SK-N-SH treated with all-trans-retinoic acid at 6 μM for 48 hours (cell line): ENCODE measurements around the gene LOXHD1.

Source experiments
- ARNTL ChIP-seq: fragments of 450-650 bp; formaldehyde crosslinking; IDR thresholded peaks from 2 replicates; pipeline ENCODE4 v1.5.0; 2020; ENCODE audit warnings: low read depth, mild to moderate bottlenecking, moderate library complexity, borderline replicate concordance
- BACH2 ChIP-seq: fragments of 250-450 bp; sonication (Bioruptor Pico); IDR thresholded peaks from 2 replicates; pipeline ENCODE4 v1.9.0; 2021; ENCODE audit warnings: mild to moderate bottlenecking, borderline replicate concordance
- CSDC2 ChIP-seq: fragments of 250-450 bp; sonication (Bioruptor Pico); IDR thresholded peaks from 2 replicates; pipeline ENCODE4 v1.5.0; 2020; ENCODE audit warnings: mild to moderate bottlenecking, moderate library complexity
- CSRNP3 ChIP-seq: fragments of 250-450 bp; sonication (Bioruptor Pico); IDR thresholded peaks from 2 replicates; pipeline ENCODE4 v1.5.1; 2021; ENCODE audit warnings: mild to moderate bottlenecking, moderate library complexity
- GLIS3 ChIP-seq: fragments of 250-450 bp; sonication (Bioruptor Pico); IDR thresholded peaks from 2 replicates; pipeline ENCODE4 v1.5.0; 2020; ENCODE audit warnings: mild to moderate bottlenecking, moderate library complexity
- OSR1 ChIP-seq: fragments of 250-450 bp; sonication (Bioruptor Pico); IDR thresholded peaks from 2 replicates; pipeline ENCODE4 v1.8.0; 2022; ENCODE audit warnings: moderate library complexity, mild to moderate bottlenecking, inconsistent platforms
- PATZ1 ChIP-seq: fragments of 250-450 bp; sonication (Bioruptor Pico); IDR thresholded peaks from 2 replicates; pipeline ENCODE4 v1.8.0; 2020; ENCODE audit warnings: mild to moderate bottlenecking, moderate library complexity, borderline replicate concordance
- POU6F1 ChIP-seq: fragments of 250-450 bp; sonication (Bioruptor Pico); IDR thresholded peaks from 2 replicates; pipeline ENCODE4 v1.8.0; 2021; ENCODE audit warnings: low read depth, mild to moderate bottlenecking, moderate library complexity, borderline replicate concordance
- RARB ChIP-seq: fragments of 250-450 bp; sonication (Bioruptor Pico); IDR thresholded peaks from 2 replicates; pipeline ENCODE4 v1.8.0; 2021; ENCODE audit warnings: mild to moderate bottlenecking, moderate library complexity
- SNAI2 ChIP-seq: fragments of 250-450 bp; sonication (Bioruptor Pico); IDR thresholded peaks from 2 replicates; pipeline ENCODE4 v1.5.0; 2020; ENCODE audit warnings: mild to moderate bottlenecking, moderate library complexity
- TSHZ2 ChIP-seq: fragments of 250-450 bp; sonication (Bioruptor Pico); IDR thresholded peaks from 2 replicates; pipeline ENCODE4 v1.5.0; 2020; ENCODE audit warnings: mild to moderate bottlenecking, moderate library complexity
- ZFP30 ChIP-seq: fragments of 450-650 bp; formaldehyde crosslinking; IDR thresholded peaks from 2 replicates; pipeline ENCODE4 v1.5.0; 2022; ENCODE audit warnings: mild to moderate bottlenecking, moderate library complexity
- ZNF565 ChIP-seq: fragments of 450-650 bp; formaldehyde crosslinking; conservative IDR thresholded peaks from 2 replicates; pipeline ENCODE4 v1.5.0; 2020; ENCODE audit warnings: low read depth, mild to moderate bottlenecking, moderate library complexity
- ZNF8 ChIP-seq: fragments of 450-650 bp; formaldehyde crosslinking; IDR thresholded peaks from 2 replicates; pipeline ENCODE4 v1.5.0; 2020; ENCODE audit warnings: mild to moderate bottlenecking, moderate library complexity

GRCh38 chr18:46678041-46678440, 21.0 kb upstream of the LOXHD1 start:
- TF ChIP-seq OSR1: no peak
- no peak for TF ChIP-seq CSRNP3 (CRISPR knock-in tag)
- TF ChIP-seq ZNF565: no peak
- no peak for TF ChIP-seq TSHZ2 (CRISPR knock-in tag)
- no peak for TF ChIP-seq BACH2 (CRISPR knock-in tag)
- TF ChIP-seq ARNTL (CRISPR knock-in tag): no peak
- no peak for TF ChIP-seq POU6F1 (CRISPR knock-in tag)
- TF ChIP-seq GLIS3 (CRISPR knock-in tag): no peak
- TF ChIP-seq ZFP30: no peak
- no peak for TF ChIP-seq ZNF8 (CRISPR knock-in tag)
- TF ChIP-seq SNAI2 (CRISPR knock-in tag): no peak
- no peak for TF ChIP-seq CSDC2 (CRISPR knock-in tag)
- no peak for TF ChIP-seq RARB (CRISPR knock-in tag)
- TF ChIP-seq PATZ1 (CRISPR knock-in tag): no peak
